HepG2 (cell line): ENCODE data around the gene ENAH. TPM values are rescaled to one million over a fixed set of nuclear protein-coding genes. Genes with fewer than 3 reads are reported as not detected.

ENCODE experiments used
- GATAD2A ChIP-seq: IDR thresholded peaks from 2 replicates; pipeline ENCODE4 v1.6.1; 2016
- HNF4G ChIP-seq, 2 experiments: sonication (generic) in 1 of 2; formaldehyde crosslinking in 1 of 2; IDR thresholded peaks; 2 replicates each; pipeline versions ENCODE4 v1.4.0 to v1.6.1; 2011 to 2020; ENCODE audit warnings: borderline replicate concordance in 2 of 2, low read depth in 2 of 2, mild to moderate bottlenecking in 2 of 2, low read length in 1 of 2, missing genetic modification reagents in 1 of 2, moderate library complexity in 1 of 2
- JUND ChIP-seq: sonication (generic); formaldehyde crosslinking; IDR thresholded peaks from 2 replicates; pipeline ENCODE4 v1.8.0; 2022; ENCODE audit warnings: mild to moderate bottlenecking, missing genetic modification reagents
- MAFK ChIP-seq, 2 experiments: IDR thresholded peaks in 1 of 2; conservative IDR thresholded peaks in 1 of 2; 2 replicates each; pipeline ENCODE4 v1.6.1; 2011; ENCODE audit warnings: improper control_type of control experiment in 2 of 2, low read length in 2 of 2
- MXD4 ChIP-seq: IDR thresholded peaks from 2 replicates; pipeline ENCODE4 v1.6.1; 2016; ENCODE audit warnings: mild to moderate bottlenecking, missing biosample characterization, missing genetic modification reagents
- NBN ChIP-seq: fragments of 450-650 bp; conservative IDR thresholded peaks from 2 replicates; pipeline ENCODE4 v1.6.1; 2017
- NR2C2 ChIP-seq: sonication (generic); formaldehyde crosslinking; IDR thresholded peaks from 2 replicates; pipeline ENCODE4 v1.4.0; 2020; ENCODE audit warnings: missing genetic modification reagents, mild to moderate bottlenecking, moderate library complexity, borderline replicate concordance
- POLR2AphosphoS5 ChIP-seq: IDR thresholded peaks from 2 replicates; pipeline ENCODE4 v1.6.1; 2012; ENCODE audit warnings: low read depth, low read length
- RARG ChIP-seq: sonication (generic); formaldehyde crosslinking; IDR thresholded peaks from 2 replicates; pipeline ENCODE4 v1.4.0; 2020; ENCODE audit warnings: low read depth, mild to moderate bottlenecking, missing genetic modification reagents
- RERE ChIP-seq: IDR thresholded peaks from 2 replicates; pipeline ENCODE4 v1.6.1; 2016; ENCODE audit warnings: low read depth, missing genetic modification reagents, missing compliant biosample characterization
- TFE3 ChIP-seq: IDR thresholded peaks from 2 replicates; pipeline ENCODE4 v1.6.1; 2016
- ZFP1 ChIP-seq: IDR thresholded peaks from 2 replicates; pipeline ENCODE4 v1.6.1; 2016
- ZNF335 ChIP-seq: sonication (generic); formaldehyde crosslinking; IDR thresholded peaks from 2 replicates; pipeline ENCODE4 v1.4.0; 2020; ENCODE audit warnings: missing genetic modification reagents
- ZNF720 ChIP-seq: sonication (generic); formaldehyde crosslinking; IDR thresholded peaks from 2 replicates; pipeline ENCODE4 v1.4.0; 2020; ENCODE audit warnings: missing genetic modification reagents
- ZNF770 ChIP-seq: sonication (generic); formaldehyde crosslinking; IDR thresholded peaks from 2 replicates; pipeline ENCODE4 v1.5.0; 2020; ENCODE audit warnings: mild to moderate bottlenecking, missing genetic modification reagents
- ZSCAN21 ChIP-seq: sonication (generic); formaldehyde crosslinking; IDR thresholded peaks from 2 replicates; pipeline ENCODE4 v1.8.0; 2022; ENCODE audit warnings: mild to moderate bottlenecking, missing genetic modification reagents, moderate library complexity, borderline replicate concordance
- polyA plus RNA-seq, 8 experiments: library from polyadenylated mRNA; depleted of rRNA in 3 of 8; stranded (reverse) in 7 of 8; unstranded in 1 of 8; fragments of >200 nt; fragmentation: Illumina TruSeq in 4 of 8; extraction: Trizol in 4 of 8; gene quantifications; 2 replicates each; pipeline versions ENCODE4 v1.2.1 to v1.2.3, GENCODE V29; 2011 to 2016; ENCODE audit warnings: low read depth in 4 of 8, missing spikeins in 1 of 8, mixed read lengths in 1 of 8; ENCODE audit not compliant: insufficient read depth in 1 of 8
- total RNA-seq, 5 experiments: library from RNA; depleted of rRNA; stranded (reverse); fragments of >200 nt; fragmentation: Illumina TruSeq; extraction: Trizol; gene quantifications; 2 replicates each; pipeline ENCODE4 v1.2.3, GENCODE V29; 2016; ENCODE audit warnings: low read depth in 1 of 5
- TF ChIP-seq, protein P1 (sequence below): sonication (generic); formaldehyde crosslinking; IDR thresholded peaks from 2 replicates; pipeline ENCODE4 v1.5.0; 2020; ENCODE audit warnings: missing genetic modification reagents
- TF ChIP-seq, protein P2 (sequence below): IDR thresholded peaks from 2 replicates; pipeline ENCODE4 v1.6.1; 2016; ENCODE audit warnings: missing biosample characterization, missing genetic modification reagents, low read depth

The ENAH gene
- total and polyA plus RNA-seq, 2 of the 13 experiments (the other 11 are each of a cell fraction or from before 2014, with no cell fraction given), result 22.1 to 58.3 TPM

DNA sequence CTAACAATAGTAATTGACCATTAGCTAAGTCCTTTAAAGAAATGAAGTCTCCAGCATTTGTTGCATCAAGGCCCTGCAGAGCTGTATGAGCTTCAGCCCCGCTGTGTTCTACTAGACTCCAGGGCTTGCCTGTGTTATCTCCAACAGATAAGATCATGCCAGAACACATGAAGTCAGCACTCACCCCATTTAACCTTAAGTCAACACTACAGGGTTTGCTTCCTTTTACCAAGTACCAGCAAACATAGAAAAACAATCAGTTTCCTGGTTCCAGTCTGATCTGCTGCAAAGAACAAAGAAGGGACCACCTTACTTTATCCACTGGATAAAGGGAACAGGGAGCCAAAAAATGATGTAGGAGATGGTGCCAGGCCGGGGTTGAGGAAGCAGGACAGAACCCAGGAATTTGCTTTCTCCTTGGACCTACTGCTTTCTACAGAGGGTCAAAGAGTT, 41.3 kb upstream of the ENAH start (continued):
- TF ChIP-seq RERE (CRISPR knock-in tag) (peak; percentile 78), ZNF720 (CRISPR knock-in tag) (no peak), MAFK (conservative IDR thresholded peaks at IDR 0.05 in 1 of 2, IDR thresholded peaks at IDR 0.05 in 1 of 2; ENCODE audit: low read length in 2 of 2) (peak; percentile 5 to 33; a peak in 1 of 4 replicates), POLR2AphosphoS5 (no peak), GATAD2A (CRISPR knock-in tag) (peak; percentile 93), ZNF770 (no peak; the same call in 1 of the 2 replicates), MXD4 (CRISPR knock-in tag) (no peak), NBN (no peak), TFE3 (CRISPR knock-in tag) (peak; percentile 51), ZFP1 (peak; percentile 70; the same call in 1 of the 2 replicates), ZNF335 (CRISPR knock-in tag) (no peak), RARG (CRISPR knock-in tag) (no peak), HNF4G (IDR thresholded peaks at IDR 0.05; ENCODE audit: borderline replicate concordance, low read depth, low read length) (no peak), HNF4G (CRISPR knock-in tag; IDR thresholded peaks at IDR 0.05; ENCODE audit: borderline replicate concordance, low read depth) (no peak), JUND (CRISPR knock-in tag) (peak; percentile 56; the same call in 1 of the 2 replicates), ZSCAN21 (CRISPR knock-in tag) (no peak), NR2C2 (CRISPR knock-in tag) (no peak)
- TF ChIP-seq, protein P1, sequence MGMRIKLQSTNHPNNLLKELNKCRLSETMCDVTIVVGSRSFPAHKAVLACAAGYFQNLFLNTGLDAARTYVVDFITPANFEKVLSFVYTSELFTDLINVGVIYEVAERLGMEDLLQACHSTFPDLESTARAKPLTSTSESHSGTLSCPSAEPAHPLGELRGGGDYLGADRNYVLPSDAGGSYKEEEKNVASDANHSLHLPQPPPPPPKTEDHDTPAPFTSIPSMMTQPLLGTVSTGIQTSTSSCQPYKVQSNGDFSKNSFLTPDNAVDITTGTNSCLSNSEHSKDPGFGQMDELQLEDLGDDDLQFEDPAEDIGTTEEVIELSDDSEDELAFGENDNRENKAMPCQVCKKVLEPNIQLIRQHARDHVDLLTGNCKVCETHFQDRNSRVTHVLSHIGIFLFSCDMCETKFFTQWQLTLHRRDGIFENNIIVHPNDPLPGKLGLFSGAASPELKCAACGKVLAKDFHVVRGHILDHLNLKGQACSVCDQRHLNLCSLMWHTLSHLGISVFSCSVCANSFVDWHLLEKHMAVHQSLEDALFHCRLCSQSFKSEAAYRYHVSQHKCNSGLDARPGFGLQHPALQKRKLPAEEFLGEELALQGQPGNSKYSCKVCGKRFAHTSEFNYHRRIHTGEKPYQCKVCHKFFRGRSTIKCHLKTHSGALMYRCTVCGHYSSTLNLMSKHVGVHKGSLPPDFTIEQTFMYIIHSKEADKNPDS (CRISPR knock-in tag), result no peak
- TF ChIP-seq, protein P2, sequence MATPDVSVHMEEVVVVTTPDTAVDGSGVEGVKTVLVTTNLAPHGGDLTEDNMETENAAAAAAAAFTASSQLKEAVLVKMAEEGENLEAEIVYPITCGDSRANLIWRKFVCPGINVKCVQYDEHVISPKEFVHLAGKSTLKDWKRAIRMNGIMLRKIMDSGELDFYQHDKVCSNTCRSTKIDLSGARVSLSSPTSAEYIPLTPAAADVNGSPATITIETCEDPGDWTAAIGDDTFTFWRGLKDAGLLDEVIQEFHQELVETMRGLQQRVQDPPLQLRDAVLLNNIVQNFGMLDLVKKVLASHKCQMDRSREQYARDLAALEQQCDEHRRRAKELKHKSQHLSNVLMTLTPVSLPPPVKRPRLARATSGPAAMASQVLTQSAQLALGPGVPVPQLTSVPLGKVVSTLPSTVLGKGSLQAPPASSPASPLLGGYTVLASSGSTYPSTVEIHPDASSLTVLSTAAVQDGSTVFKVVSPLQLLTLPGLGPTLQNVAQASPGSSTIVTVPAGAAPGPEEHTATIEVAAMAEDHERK (CRISPR knock-in tag), result no peak
